Liver (tissue), 9 donors: ENCODE measurements around the gene OPN5. TPM values are rescaled to one million over a fixed set of nuclear protein-coding genes. Genes with fewer than 3 reads are reported as not detected.

ENCODE experiments used
- DNase-seq: peaks from one replicate; pipeline ENCODE4 v3.0.0-alpha.2; 2017; ENCODE audit warnings: low spot score
- H3K27ac ChIP-seq, 2 donors: one replicate each; pipeline ENCODE4 v1.7.0; 2013; ENCODE audit warnings: inconsistent platforms in 2 of 2, low read length in 2 of 2, control low read depth in 1 of 2, low read depth in 1 of 2, mild to moderate bottlenecking in 1 of 2
- H3K27me3 ChIP-seq, 4 donors: one replicate each; pipeline versions ENCODE4 v1.6.1 to v1.7.0; 2013; ENCODE audit warnings: low read length in 3 of 4, inconsistent platforms in 1 of 4, mild to moderate bottlenecking in 1 of 4, moderate library complexity in 1 of 4; ENCODE audit not compliant: control insufficient read depth in 4 of 4, insufficient read depth in 4 of 4
- H3K36me3 ChIP-seq, 4 donors: one replicate each; pipeline versions ENCODE4 v1.6.1 to v1.7.0; 2013; ENCODE audit warnings: low read length in 3 of 4, mild to moderate bottlenecking in 3 of 4, low read depth in 1 of 4, moderate library complexity in 1 of 4; ENCODE audit not compliant: control insufficient read depth in 4 of 4, insufficient read depth in 3 of 4
- H3K4me1 ChIP-seq, 4 donors: one replicate each; pipeline versions ENCODE4 v1.6.1 to v1.7.0; 2013; ENCODE audit warnings: low read length in 3 of 4, mild to moderate bottlenecking in 3 of 4, moderate library complexity in 1 of 4; ENCODE audit not compliant: control insufficient read depth in 4 of 4, insufficient read depth in 4 of 4
- H3K4me3 ChIP-seq, 3 donors: one replicate each; pipeline versions ENCODE4 v1.6.1 to v1.7.0; 2013; ENCODE audit warnings: low read length in 3 of 3, control low read depth in 1 of 3, low read depth in 1 of 3, mild to moderate bottlenecking in 1 of 3
- H3K9ac ChIP-seq, 2 donors: one replicate each; pipeline ENCODE4 v1.7.0; 2013; ENCODE audit warnings: low read length in 2 of 2, mild to moderate bottlenecking in 2 of 2, moderate library complexity in 2 of 2, control low read depth in 1 of 2, low read depth in 1 of 2
- H3K9me3 ChIP-seq, 4 donors: one replicate each; pipeline versions ENCODE4 v1.6.1 to v1.7.0; 2013; ENCODE audit warnings: low read length in 3 of 4; ENCODE audit not compliant: control insufficient read depth in 4 of 4
- CTCF ChIP-seq: fragments of 150-350 bp; IDR thresholded peaks from 2 replicates; pipeline ENCODE4 v1.5.1; 2017; ENCODE audit warnings: improper control_type of control experiment, low read depth, low read length; ENCODE audit not compliant: missing input control
- EGR1 ChIP-seq, 2 donors: IDR thresholded peaks; 2 replicates each; pipeline ENCODE4 v1.6.1; 2016 to 2018; ENCODE audit warnings: antibody characterized with exemption in 2 of 2, low read depth in 2 of 2
- FOXA1 ChIP-seq: IDR thresholded peaks from 2 replicates; pipeline ENCODE4 v1.6.1; 2016; ENCODE audit warnings: antibody characterized with exemption
- FOXA2 ChIP-seq: IDR thresholded peaks from 2 replicates; pipeline ENCODE4 v1.6.1; 2016; ENCODE audit warnings: antibody characterized with exemption
- JUND ChIP-seq, 2 donors: IDR thresholded peaks; 2 replicates each; pipeline ENCODE4 v1.6.1; 2016; ENCODE audit warnings: antibody characterized with exemption in 2 of 2
- NR2F2 ChIP-seq: IDR thresholded peaks from 2 replicates; pipeline ENCODE4 v1.6.1; 2016; ENCODE audit warnings: antibody characterized with exemption
- RXRA ChIP-seq, 2 donors: IDR thresholded peaks; 2 replicates each; pipeline ENCODE4 v1.6.1; 2017 to 2018; ENCODE audit warnings: antibody characterized with exemption in 2 of 2, mild to moderate bottlenecking in 1 of 2
- TAF1 ChIP-seq: conservative IDR thresholded peaks from 2 replicates; pipeline ENCODE4 v1.6.1; 2016; ENCODE audit warnings: antibody characterized with exemption, mild to moderate bottlenecking
- YY1 ChIP-seq: IDR thresholded peaks from 2 replicates; pipeline ENCODE4 v1.6.1; 2016; ENCODE audit warnings: antibody characterized with exemption, mild to moderate bottlenecking
- WGBS: extraction: QIAGEN DNeasy Blood & Tissue Kit; methylation state at CpG from one replicate; pipeline ENCODE4 v1.1.7; 2013; 5-methylcytosine and 5-hydroxymethylcytosine counted together
- polyA plus RNA-seq, 2 donors: library from polyadenylated mRNA; stranded (reverse) in 1 of 2; unstranded in 1 of 2; fragments of 200-250 nt in 1 of 2; fragments of >200 nt in 1 of 2; fragmentation: Nextera tagmentation in 1 of 2; extraction: Ambion mirVana in 1 of 2; gene quantifications; one replicate each; pipeline versions ENCODE4 v1.2.1 to v1.2.3, GENCODE V29; 2013 to 2015
- total RNA-seq, 2 donors: library from RNA; depleted of rRNA; stranded (reverse); fragments of >200 nt; gene quantifications; one replicate each; pipeline ENCODE4 v1.2.3, GENCODE V29; 2014
- TF ChIP-seq, protein P1 (sequence below): IDR thresholded peaks from 2 replicates; pipeline ENCODE4 v1.6.1; 2016; ENCODE audit warnings: antibody characterized with exemption, mild to moderate bottlenecking
- TF ChIP-seq, protein P2 (sequence below): IDR thresholded peaks from 2 replicates; pipeline ENCODE4 v1.6.1; 2016; ENCODE audit warnings: antibody characterized with exemption
- donor health status: healthy.
- donor health status: healthy.
- donor health status: healthy.
- donor health status: healthy.
- donor health status: healthy.

OPN5 gene
- total and polyA plus RNA-seq, 4 donors = not detected

DNA sequence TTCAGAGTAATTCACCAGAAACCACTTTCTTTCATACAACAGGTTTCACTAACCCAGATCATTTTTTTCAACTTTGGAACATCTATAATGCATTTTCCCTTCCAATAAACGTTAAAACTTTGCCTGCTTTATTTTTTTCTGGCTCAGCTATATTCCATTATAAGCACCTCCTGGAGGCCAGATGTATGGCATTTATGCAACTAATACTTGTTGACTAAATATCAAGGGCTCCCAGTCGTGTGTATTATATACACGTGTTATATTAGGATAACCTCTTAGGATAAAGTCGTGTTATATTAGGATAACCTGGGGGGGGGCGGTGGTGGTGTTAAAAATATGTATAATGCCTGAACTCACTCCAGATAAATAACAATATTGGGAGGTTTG is 6.7 kb downstream of the OPN5 start:
- Histone ChIP-seq H3K4me1 (peaks cover 0 to 8% (median 5%) of the 10 kb centered on the region in 4 donors), H3K9me3 (no peaks in the 10 kb centered on the region), H3K4me3 (no peak overlapping the region), H3K36me3 (no peaks in the 10 kb centered on the region), H3K27me3 (no peaks in the 10 kb centered on the region), H3K27ac (no peak overlapping the region), H3K9ac (no peak overlapping the region)
- DNase-seq = no peak
- 37% methylated on average over 5 of the region's 5 CpGs for WGBS
- TF ChIP-seq FOXA2 (no peak), RXRA (IDR thresholded peaks at IDR 0.05) (no peak), CTCF (no peak)

GRCh38 chr6:47789553-47789952 is 7.7 kb downstream of the OPN5 start:
- no peak overlapping the region for H3K4me3 ChIP-seq
- WGBS = 57% methylated on average over 2 of the region's 2 CpGs
- no peaks in the 10 kb centered on the region for H3K9me3 ChIP-seq
- DNase-seq = no peak
- no peaks in the 10 kb centered on the region for H3K36me3 ChIP-seq
- no peak overlapping the region for H3K27ac ChIP-seq
- peaks cover 0 to 8% (median 5%) of the 10 kb centered on the region in 4 donors for H3K4me1 ChIP-seq
- no peak overlapping the region for H3K9ac ChIP-seq
- TF ChIP-seq EGR1 (IDR thresholded peaks at IDR 0.05; ENCODE audit: low read depth in 2 of 2) = no peak
- no peak for TF ChIP-seq YY1
- no peak for TF ChIP-seq JUND (IDR thresholded peaks at IDR 0.05)
- TF ChIP-seq TAF1 = no peak
- no peak for TF ChIP-seq CTCF
- TF ChIP-seq, protein P1, sequence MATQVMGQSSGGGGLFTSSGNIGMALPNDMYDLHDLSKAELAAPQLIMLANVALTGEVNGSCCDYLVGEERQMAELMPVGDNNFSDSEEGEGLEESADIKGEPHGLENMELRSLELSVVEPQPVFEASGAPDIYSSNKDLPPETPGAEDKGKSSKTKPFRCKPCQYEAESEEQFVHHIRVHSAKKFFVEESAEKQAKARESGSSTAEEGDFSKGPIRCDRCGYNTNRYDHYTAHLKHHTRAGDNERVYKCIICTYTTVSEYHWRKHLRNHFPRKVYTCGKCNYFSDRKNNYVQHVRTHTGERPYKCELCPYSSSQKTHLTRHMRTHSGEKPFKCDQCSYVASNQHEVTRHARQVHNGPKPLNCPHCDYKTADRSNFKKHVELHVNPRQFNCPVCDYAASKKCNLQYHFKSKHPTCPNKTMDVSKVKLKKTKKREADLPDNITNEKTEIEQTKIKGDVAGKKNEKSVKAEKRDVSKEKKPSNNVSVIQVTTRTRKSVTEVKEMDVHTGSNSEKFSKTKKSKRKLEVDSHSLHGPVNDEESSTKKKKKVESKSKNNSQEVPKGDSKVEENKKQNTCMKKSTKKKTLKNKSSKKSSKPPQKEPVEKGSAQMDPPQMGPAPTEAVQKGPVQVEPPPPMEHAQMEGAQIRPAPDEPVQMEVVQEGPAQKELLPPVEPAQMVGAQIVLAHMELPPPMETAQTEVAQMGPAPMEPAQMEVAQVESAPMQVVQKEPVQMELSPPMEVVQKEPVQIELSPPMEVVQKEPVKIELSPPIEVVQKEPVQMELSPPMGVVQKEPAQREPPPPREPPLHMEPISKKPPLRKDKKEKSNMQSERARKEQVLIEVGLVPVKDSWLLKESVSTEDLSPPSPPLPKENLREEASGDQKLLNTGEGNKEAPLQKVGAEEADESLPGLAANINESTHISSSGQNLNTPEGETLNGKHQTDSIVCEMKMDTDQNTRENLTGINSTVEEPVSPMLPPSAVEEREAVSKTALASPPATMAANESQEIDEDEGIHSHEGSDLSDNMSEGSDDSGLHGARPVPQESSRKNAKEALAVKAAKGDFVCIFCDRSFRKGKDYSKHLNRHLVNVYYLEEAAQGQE = no peak
- TF ChIP-seq FOXA2 = no peak
- TF ChIP-seq FOXA1 = no peak
- TF ChIP-seq, protein P2, sequence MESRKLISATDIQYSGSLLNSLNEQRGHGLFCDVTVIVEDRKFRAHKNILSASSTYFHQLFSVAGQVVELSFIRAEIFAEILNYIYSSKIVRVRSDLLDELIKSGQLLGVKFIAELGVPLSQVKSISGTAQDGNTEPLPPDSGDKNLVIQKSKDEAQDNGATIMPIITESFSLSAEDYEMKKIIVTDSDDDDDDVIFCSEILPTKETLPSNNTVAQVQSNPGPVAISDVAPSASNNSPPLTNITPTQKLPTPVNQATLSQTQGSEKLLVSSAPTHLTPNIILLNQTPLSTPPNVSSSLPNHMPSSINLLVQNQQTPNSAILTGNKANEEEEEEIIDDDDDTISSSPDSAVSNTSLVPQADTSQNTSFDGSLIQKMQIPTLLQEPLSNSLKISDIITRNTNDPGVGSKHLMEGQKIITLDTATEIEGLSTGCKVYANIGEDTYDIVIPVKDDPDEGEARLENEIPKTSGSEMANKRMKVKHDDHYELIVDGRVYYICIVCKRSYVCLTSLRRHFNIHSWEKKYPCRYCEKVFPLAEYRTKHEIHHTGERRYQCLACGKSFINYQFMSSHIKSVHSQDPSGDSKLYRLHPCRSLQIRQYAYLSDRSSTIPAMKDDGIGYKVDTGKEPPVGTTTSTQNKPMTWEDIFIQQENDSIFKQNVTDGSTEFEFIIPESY = no peak
- TF ChIP-seq NR2F2 = no peak
- no peaks in the 10 kb centered on the region for H3K27me3 ChIP-seq
